HCT116 (cell line): ENCODE measurements around the gene STIM1. TPM values are rescaled to one million over a fixed set of nuclear protein-coding genes. Genes with fewer than 3 reads are reported as not detected.

Experiments
- ATAC-seq: fragments of 200-7000 bp; cut with Tn5 transposase; 2 replicates; pipeline ENCODE4 v1.9.1; 2020; ENCODE audit warnings: mild to moderate bottlenecking, moderate library complexity
- BruUV-seq: library from RNA; stranded (reverse); fragments of 400-500 nt; replicated peaks from 2 replicates; lab custom pipeline; 2021; lab: Mats Ljungman, UMichigan
- CTCF ChIA-PET: fragments of 300-600 bp; sonication (Branson Sonifier 250); formaldehyde crosslinking; loops from one replicate; lab custom pipeline; 2021; ENCODE audit warnings: antibody characterized with exemption; lab: Charles Lee
- POLR2A ChIA-PET: fragments of 300-600, 350-600 bp; sonication (Branson Sonifier 250); formaldehyde crosslinking; loops from one replicate; lab custom pipeline; 2021; ENCODE audit warnings: antibody characterized with exemption; lab: Charles Lee
- RAD21 ChIA-PET, 2 experiments: fragments of 300-600 bp; sonication (Branson Sonifier 250); formaldehyde crosslinking; loops; one replicate each; lab custom pipeline; 2023; ENCODE audit warnings: low total read pairs in 2 of 2; ENCODE audit not compliant: uncharacterized antibody in 2 of 2, unreplicated experiment in 2 of 2, low non-redundant PET in 1 of 2; lab: Charles Lee
- DNase-seq: peaks from one replicate; pipeline ENCODE4 v3.0.0-alpha.2; 2010; ENCODE audit warnings: low read depth, low spot score
- H2AFZ ChIP-seq: fragments of 200-600 bp; shearing (Covaris generic), sonication (generic); 2 replicates; pipeline ENCODE4 v1.6.1; 2017; ENCODE audit warnings: low read depth, mixed run types, mixed read lengths, antibody characterized with exemption, low read length; ENCODE audit not compliant: poor library complexity, severe bottlenecking
- H3K27ac ChIP-seq: 2 replicates; pipeline ENCODE4 v1.5.1; 2012; ENCODE audit warnings: low read depth, low read length
- H3K27me3 ChIP-seq: fragments of 200-600 bp; sonication (generic); 2 replicates; pipeline ENCODE4 v1.6.1; 2016; ENCODE audit warnings: mixed run types, low read length, mixed read lengths; ENCODE audit not compliant: insufficient read depth
- H3K36me3 ChIP-seq, 2 experiments: fragments of 200-500 bp in 1 of 2; fragments of 200-600 bp in 1 of 2; sonication (Bioruptor generic) in 1 of 2; sonication (generic) in 1 of 2; 2 replicates each; pipeline versions ENCODE4 v1.5.1 to v1.6.1; 2014 to 2016; ENCODE audit warnings: low read length in 2 of 2, inconsistent platforms in 1 of 2, mixed read lengths in 1 of 2, mixed run types in 1 of 2; ENCODE audit not compliant: insufficient read depth in 2 of 2, control insufficient read depth in 1 of 2
- H3K4me1 ChIP-seq, 2 experiments: fragments of 200-600 bp in 1 of 2; sonication (generic) in 1 of 2; 2 replicates each; pipeline versions ENCODE4 v1.5.1 to v1.6.1; 2012 to 2017; ENCODE audit warnings: low read length in 2 of 2, inconsistent platforms in 1 of 2, mild to moderate bottlenecking in 1 of 2, mixed read lengths in 1 of 2, mixed run types in 1 of 2, moderate library complexity in 1 of 2; ENCODE audit not compliant: insufficient read depth in 2 of 2, control insufficient read depth in 1 of 2
- H3K4me2 ChIP-seq: fragments of 200-600 bp; sonication (generic); 2 replicates; pipeline ENCODE4 v1.6.1; 2017; ENCODE audit warnings: mixed run types, low read length, mixed read lengths
- H3K4me3 ChIP-seq, 2 experiments: fragments of 200-600 bp in 1 of 2; sonication (generic) in 1 of 2; replicated peaks in 1 of 2; 2 replicates each; pipeline ENCODE4 v1.5.1; 2011 to 2016; ENCODE audit warnings: low read length in 2 of 2, control low read depth in 1 of 2, low read depth in 1 of 2, mild to moderate bottlenecking in 1 of 2, mixed read lengths in 1 of 2, mixed run types in 1 of 2
- H3K79me2 ChIP-seq: fragments of 200-600 bp; sonication (generic); 2 replicates; pipeline ENCODE4 v1.6.1; 2017; ENCODE audit warnings: mild to moderate bottlenecking, mixed run types, low read length, moderate library complexity, mixed read lengths; ENCODE audit not compliant: insufficient read depth
- H3K9ac ChIP-seq: fragments of 200-600 bp; sonication (generic); 2 replicates; pipeline ENCODE4 v1.6.1; 2016; ENCODE audit warnings: low read length, mixed read lengths
- H3K9me2 ChIP-seq: fragments of 200-600 bp; sonication (generic), shearing (Covaris generic); 2 replicates; pipeline ENCODE4 v1.6.1; 2017; ENCODE audit warnings: mixed run types, mild to moderate bottlenecking, moderate library complexity; ENCODE audit not compliant: insufficient read depth
- H3K9me3 ChIP-seq, 2 experiments: fragments of 200-500 bp in 1 of 2; fragments of 200-600 bp in 1 of 2; sonication (Bioruptor generic) in 1 of 2; sonication (generic) in 1 of 2; 2 replicates each; pipeline ENCODE4 v1.6.1; 2014 to 2017; ENCODE audit warnings: low read length in 2 of 2, mixed read lengths in 2 of 2, inconsistent platforms in 1 of 2, low read depth in 1 of 2, mild to moderate bottlenecking in 1 of 2, mixed run types in 1 of 2, moderate library complexity in 1 of 2; ENCODE audit not compliant: control insufficient read depth in 1 of 2, insufficient read depth in 1 of 2
- H4K20me1 ChIP-seq: fragments of 200-600 bp; sonication (generic), shearing (Covaris generic); 2 replicates; pipeline ENCODE4 v1.6.1; 2017; ENCODE audit warnings: mixed run types, mild to moderate bottlenecking, moderate library complexity; ENCODE audit not compliant: insufficient read depth
- CBX3 ChIP-seq: IDR thresholded peaks from 2 replicates; pipeline ENCODE4 v1.6.1; 2012; ENCODE audit warnings: low read depth
- ELF1 ChIP-seq: IDR thresholded peaks from 2 replicates; pipeline ENCODE4 v1.6.1; 2012; ENCODE audit warnings: low read depth, borderline replicate concordance
- EZH2 ChIP-seq: fragments of 200-600 bp; sonication (generic); IDR thresholded peaks from 2 replicates; pipeline ENCODE4 v1.6.1; 2017; ENCODE audit warnings: antibody characterized with exemption, mixed run types
- EZH2phosphoT487 ChIP-seq: fragments of 200-600 bp; IDR thresholded peaks from 2 replicates; pipeline ENCODE4 v1.6.1; 2018; ENCODE audit warnings: antibody characterized with exemption, borderline replicate concordance
- FOSL1 ChIP-seq: IDR thresholded peaks from 2 replicates; pipeline ENCODE4 v1.6.1; 2012; ENCODE audit warnings: low read depth
- JUND ChIP-seq: IDR thresholded peaks from 2 replicates; pipeline ENCODE4 v1.6.1; 2012
- MAX ChIP-seq: IDR thresholded peaks from 2 replicates; pipeline ENCODE4 v1.6.1; 2012
- RAD21 ChIP-seq: IDR thresholded peaks from 2 replicates; pipeline ENCODE4 v1.6.1; 2012; ENCODE audit warnings: low read depth, mild to moderate bottlenecking
- SIN3A ChIP-seq: IDR thresholded peaks from 2 replicates; pipeline ENCODE4 v1.6.1; 2012; ENCODE audit warnings: low read depth
- SP1 ChIP-seq: IDR thresholded peaks from 2 replicates; pipeline ENCODE4 v1.6.1; 2012; ENCODE audit warnings: low read depth
- TCF7L2 ChIP-seq: IDR thresholded peaks from 2 replicates; pipeline ENCODE4 v1.7.0; 2011; ENCODE audit warnings: borderline replicate concordance, inconsistent platforms; ENCODE audit not compliant: insufficient read depth, insufficient read length; ENCODE audit errors: extremely low read depth
- YY1 ChIP-seq: IDR thresholded peaks from 2 replicates; pipeline ENCODE4 v1.6.1; 2011; ENCODE audit warnings: low read length, low read depth, moderate library complexity, mild to moderate bottlenecking; ENCODE audit not compliant: insufficient replicate concordance; ENCODE audit errors: extremely low read depth
- ZNF274 ChIP-seq: fragments of 200-500 bp; sonication (Bioruptor generic); IDR thresholded peaks from 2 replicates; pipeline ENCODE4 v1.6.1; 2014; ENCODE audit warnings: mild to moderate bottlenecking, low read depth, low read length, inconsistent platforms
- intact Hi-C: fragments of 100-400 bp; cut with micrococcal nuclease; formaldehyde crosslinking; loops from 2 replicates; pipeline ENCODE4 v1.10.0; 2022
- total RNA-seq: library from RNA; stranded (reverse); gene quantifications from one replicate; pipeline ENCODE4 v1.2.1, GENCODE V29; 2021; ENCODE audit not compliant: unreplicated experiment
- TF ChIP-seq, protein P1 (sequence below): IDR thresholded peaks from 2 replicates; pipeline ENCODE4 v1.6.1; 2012; ENCODE audit warnings: low read depth
- TF ChIP-seq, protein P2 (sequence below), 3 experiments: fragments of 200-600 bp in 1 of 3; sonication (generic) in 1 of 3; IDR thresholded peaks in 2 of 3; conservative IDR thresholded peaks in 1 of 3; 2 replicates each; pipeline ENCODE4 v1.5.1; 2012 to 2017; ENCODE audit warnings: low read depth in 2 of 3, low read length in 2 of 3, antibody characterized with exemption in 1 of 3, borderline replicate concordance in 1 of 3, control low read depth in 1 of 3, mild to moderate bottlenecking in 1 of 3, mixed read lengths in 1 of 3, mixed run types in 1 of 3, moderate library complexity in 1 of 3; ENCODE audit not compliant: insufficient read depth in 1 of 3

Gene STIM1
- total RNA-seq, 1 experiment from 2014 or later = 22.3 TPM

DNA sequence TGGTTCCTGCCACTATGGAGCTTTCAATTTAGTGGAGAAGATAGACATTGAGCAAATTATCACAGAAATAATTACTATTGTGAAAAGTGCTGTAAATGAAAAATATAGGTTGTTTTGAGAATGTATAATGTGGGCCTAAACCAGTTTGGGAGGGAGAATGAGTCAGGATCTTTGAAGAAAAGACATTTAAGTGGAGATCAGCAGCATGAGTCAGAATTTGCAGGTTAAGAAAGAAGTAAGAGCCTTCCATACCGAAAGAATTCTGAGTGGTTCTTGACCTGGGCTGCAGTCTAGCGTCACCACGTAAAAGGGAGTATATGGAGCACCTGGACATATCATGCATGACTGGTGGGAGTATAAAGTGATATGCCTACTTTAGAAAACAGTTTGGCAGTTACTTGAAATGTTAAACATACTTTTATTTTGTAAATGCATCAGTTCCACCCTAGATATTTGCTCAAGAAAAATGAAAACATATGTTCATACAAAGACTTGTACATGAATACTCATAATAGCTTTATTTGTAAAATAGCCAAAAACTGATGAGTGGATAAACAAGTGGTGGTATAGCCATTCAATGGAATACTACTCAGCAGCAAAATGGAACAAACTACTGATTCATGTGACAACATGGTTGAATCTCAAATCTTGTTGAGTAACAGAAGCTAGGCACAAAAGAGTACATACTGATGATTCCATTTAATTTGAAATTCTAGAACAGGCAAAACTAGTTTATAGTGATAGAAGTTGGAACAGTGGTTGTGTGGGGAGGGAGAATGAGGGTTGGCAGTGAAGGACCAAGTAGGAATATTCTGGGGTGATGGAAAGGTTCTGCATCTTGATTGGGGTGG, 99.2 kb downstream of the STIM1 start:
- no peaks in the 10 kb centered on the region for H4K20me1 ChIP-seq
- intact Hi-C loops = no loop called here
- TF ChIP-seq EZH2 = no peak
- TF ChIP-seq YY1 = no peak
- TF ChIP-seq, protein P1, sequence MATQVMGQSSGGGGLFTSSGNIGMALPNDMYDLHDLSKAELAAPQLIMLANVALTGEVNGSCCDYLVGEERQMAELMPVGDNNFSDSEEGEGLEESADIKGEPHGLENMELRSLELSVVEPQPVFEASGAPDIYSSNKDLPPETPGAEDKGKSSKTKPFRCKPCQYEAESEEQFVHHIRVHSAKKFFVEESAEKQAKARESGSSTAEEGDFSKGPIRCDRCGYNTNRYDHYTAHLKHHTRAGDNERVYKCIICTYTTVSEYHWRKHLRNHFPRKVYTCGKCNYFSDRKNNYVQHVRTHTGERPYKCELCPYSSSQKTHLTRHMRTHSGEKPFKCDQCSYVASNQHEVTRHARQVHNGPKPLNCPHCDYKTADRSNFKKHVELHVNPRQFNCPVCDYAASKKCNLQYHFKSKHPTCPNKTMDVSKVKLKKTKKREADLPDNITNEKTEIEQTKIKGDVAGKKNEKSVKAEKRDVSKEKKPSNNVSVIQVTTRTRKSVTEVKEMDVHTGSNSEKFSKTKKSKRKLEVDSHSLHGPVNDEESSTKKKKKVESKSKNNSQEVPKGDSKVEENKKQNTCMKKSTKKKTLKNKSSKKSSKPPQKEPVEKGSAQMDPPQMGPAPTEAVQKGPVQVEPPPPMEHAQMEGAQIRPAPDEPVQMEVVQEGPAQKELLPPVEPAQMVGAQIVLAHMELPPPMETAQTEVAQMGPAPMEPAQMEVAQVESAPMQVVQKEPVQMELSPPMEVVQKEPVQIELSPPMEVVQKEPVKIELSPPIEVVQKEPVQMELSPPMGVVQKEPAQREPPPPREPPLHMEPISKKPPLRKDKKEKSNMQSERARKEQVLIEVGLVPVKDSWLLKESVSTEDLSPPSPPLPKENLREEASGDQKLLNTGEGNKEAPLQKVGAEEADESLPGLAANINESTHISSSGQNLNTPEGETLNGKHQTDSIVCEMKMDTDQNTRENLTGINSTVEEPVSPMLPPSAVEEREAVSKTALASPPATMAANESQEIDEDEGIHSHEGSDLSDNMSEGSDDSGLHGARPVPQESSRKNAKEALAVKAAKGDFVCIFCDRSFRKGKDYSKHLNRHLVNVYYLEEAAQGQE = no peak
- no peak for TF ChIP-seq EZH2phosphoT487
- TF ChIP-seq, protein P2, sequence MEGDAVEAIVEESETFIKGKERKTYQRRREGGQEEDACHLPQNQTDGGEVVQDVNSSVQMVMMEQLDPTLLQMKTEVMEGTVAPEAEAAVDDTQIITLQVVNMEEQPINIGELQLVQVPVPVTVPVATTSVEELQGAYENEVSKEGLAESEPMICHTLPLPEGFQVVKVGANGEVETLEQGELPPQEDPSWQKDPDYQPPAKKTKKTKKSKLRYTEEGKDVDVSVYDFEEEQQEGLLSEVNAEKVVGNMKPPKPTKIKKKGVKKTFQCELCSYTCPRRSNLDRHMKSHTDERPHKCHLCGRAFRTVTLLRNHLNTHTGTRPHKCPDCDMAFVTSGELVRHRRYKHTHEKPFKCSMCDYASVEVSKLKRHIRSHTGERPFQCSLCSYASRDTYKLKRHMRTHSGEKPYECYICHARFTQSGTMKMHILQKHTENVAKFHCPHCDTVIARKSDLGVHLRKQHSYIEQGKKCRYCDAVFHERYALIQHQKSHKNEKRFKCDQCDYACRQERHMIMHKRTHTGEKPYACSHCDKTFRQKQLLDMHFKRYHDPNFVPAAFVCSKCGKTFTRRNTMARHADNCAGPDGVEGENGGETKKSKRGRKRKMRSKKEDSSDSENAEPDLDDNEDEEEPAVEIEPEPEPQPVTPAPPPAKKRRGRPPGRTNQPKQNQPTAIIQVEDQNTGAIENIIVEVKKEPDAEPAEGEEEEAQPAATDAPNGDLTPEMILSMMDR (IDR thresholded peaks at IDR 0.05 in 2 of 3, conservative IDR thresholded peaks at IDR 0.05 in 1 of 3; ENCODE audit: borderline replicate concordance in 1 of 3, insufficient read depth in 1 of 3, low read depth in 2 of 3, low read length in 2 of 3) = no peak
- TF ChIP-seq RAD21 = no peak
- TF ChIP-seq SIN3A = no peak
- TF ChIP-seq MAX = no peak
- no peak for TF ChIP-seq CBX3
- no peak for TF ChIP-seq TCF7L2
- TF ChIP-seq JUND = no peak
- no peak for TF ChIP-seq ELF1
- no peak for TF ChIP-seq FOSL1
- TF ChIP-seq SP1 = no peak
- TF ChIP-seq ZNF274 = no peak
- H3K4me1 ChIP-seq = peaks cover 0 to 12% of the 10 kb centered on the region in 2 experiments; a peak in 2 of 4 replicates
- ChIA-PET RAD21 (no interaction called here), POLR2A (no interaction called here), CTCF (no interaction called here)
- H3K4me3 ChIP-seq = no peak overlapping the region
- H3K9me2 ChIP-seq = no peaks in the 10 kb centered on the region
- ATAC-seq = no peak
- no peak for DNase-seq
- no peaks in the 10 kb centered on the region for H3K27me3 ChIP-seq
- H3K9ac ChIP-seq = no peak overlapping the region
- H3K9me3 ChIP-seq = no peaks in the 10 kb centered on the region
- no peaks in the 10 kb centered on the region for H3K36me3 ChIP-seq
- no peaks in the 10 kb centered on the region for H3K79me2 ChIP-seq
- H2AFZ ChIP-seq = no peak overlapping the region
- H3K4me2 ChIP-seq = peak overlapping the region; percentile 19; the same call in 1 of the 2 replicates
- no TSS peak for BruUV-seq
- no peak overlapping the region for H3K27ac ChIP-seq
